ENCODE measurements around the gene CCDC174. TPM values are rescaled to one million over a fixed set of nuclear protein-coding genes. Genes with fewer than 3 reads are reported as not detected.

CCDC174 gene
- total RNA-seq, 1 experiment from 2014 or later, result 16.0 TPM

DNA sequence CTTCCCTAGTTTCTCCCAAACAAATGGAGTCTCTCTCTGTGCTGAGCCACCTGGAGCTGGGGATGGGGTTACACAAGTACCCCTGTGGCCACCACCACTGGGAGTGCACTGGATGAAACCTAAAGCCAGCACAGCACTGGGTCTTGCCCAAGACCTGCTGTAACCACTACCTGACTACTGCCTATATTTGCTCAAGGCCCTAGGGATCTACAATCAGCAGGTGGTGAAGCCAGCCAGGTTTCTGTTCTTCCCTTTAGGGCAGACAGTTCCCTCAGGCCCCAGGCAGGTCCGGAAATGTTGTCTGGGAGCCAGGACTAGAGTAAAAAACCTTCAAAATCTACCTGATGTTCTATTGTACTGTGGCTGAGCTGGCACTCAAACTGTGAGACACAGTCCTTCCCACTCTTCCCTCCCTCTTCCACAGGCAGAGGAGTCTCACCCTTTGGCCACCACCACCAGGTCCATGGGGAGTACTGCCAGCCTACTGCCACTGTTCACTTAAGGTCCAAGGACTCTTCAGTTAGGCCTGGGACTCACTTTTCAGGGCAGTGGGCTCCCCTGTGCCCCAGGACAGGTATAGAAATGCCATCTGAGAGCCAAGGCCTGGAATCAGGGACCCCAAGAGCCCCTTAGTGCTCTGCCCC lies 47.2 kb downstream of the CCDC174 start:
- DNase-seq (ENCODE audit: low spot score) (no peak), ATAC-seq (no peak)
- Mint-ChIP-seq H3K27ac (no peak overlapping the region), H3K36me3 (no peaks in the 10 kb centered on the region), H3K4me1 (no peaks in the 10 kb centered on the region), H3K27me3 (ENCODE audit: low read depth) (peaks cover 13% of the 10 kb centered on the region), H3K4me3 (no peak overlapping the region), H3K9me3 (peaks cover 8% of the 10 kb centered on the region; the same call in 1 of the 2 replicates)
- CTCF ChIA-PET, result no interaction called here
- TF ChIP-seq IRF2 (CRISPR knock-in tag; IDR thresholded peaks at IDR 0.05; ENCODE audit: borderline replicate concordance, low read depth) (no peak), ZNF423 (CRISPR knock-in tag; IDR thresholded peaks at IDR 0.05) (no peak), PRDM15 (CRISPR knock-in tag; IDR thresholded peaks at IDR 0.05) (no peak), RORB (CRISPR knock-in tag; IDR thresholded peaks at IDR 0.05) (no peak), CBFB (CRISPR knock-in tag; IDR thresholded peaks at IDR 0.05; ENCODE audit: low read depth) (no peak), ZNF317 (CRISPR knock-in tag; IDR thresholded peaks at IDR 0.05; ENCODE audit: borderline replicate concordance, low read depth) (no peak), ZBTB21 (CRISPR knock-in tag; IDR thresholded peaks at IDR 0.05; ENCODE audit: borderline replicate concordance) (no peak), SMAD3 (CRISPR knock-in tag; IDR thresholded peaks at IDR 0.05; ENCODE audit: borderline replicate concordance) (no peak), ETV6 (CRISPR knock-in tag; IDR thresholded peaks at IDR 0.05) (no peak), FOXP4 (CRISPR knock-in tag; IDR thresholded peaks at IDR 0.05) (no peak), ZNF671 (CRISPR knock-in tag; IDR thresholded peaks at IDR 0.05) (no peak), FOXP1 (CRISPR knock-in tag; IDR thresholded peaks at IDR 0.05; ENCODE audit: borderline replicate concordance) (no peak)
- TF ChIP-seq, protein P1, sequence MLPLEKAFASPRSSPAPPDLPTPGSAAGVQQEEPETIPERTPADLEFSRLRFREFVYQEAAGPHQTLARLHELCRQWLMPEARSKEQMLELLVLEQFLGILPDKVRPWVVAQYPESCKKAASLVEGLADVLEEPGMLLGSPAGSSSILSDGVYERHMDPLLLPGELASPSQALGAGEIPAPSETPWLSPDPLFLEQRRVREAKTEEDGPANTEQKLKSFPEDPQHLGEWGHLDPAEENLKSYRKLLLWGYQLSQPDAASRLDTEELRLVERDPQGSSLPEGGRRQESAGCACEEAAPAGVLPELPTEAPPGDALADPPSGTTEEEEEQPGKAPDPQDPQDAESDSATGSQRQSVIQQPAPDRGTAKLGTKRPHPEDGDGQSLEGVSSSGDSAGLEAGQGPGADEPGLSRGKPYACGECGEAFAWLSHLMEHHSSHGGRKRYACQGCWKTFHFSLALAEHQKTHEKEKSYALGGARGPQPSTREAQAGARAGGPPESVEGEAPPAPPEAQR (CRISPR knock-in tag; IDR thresholded peaks at IDR 0.05), result no peak
- TF ChIP-seq, protein P2, sequence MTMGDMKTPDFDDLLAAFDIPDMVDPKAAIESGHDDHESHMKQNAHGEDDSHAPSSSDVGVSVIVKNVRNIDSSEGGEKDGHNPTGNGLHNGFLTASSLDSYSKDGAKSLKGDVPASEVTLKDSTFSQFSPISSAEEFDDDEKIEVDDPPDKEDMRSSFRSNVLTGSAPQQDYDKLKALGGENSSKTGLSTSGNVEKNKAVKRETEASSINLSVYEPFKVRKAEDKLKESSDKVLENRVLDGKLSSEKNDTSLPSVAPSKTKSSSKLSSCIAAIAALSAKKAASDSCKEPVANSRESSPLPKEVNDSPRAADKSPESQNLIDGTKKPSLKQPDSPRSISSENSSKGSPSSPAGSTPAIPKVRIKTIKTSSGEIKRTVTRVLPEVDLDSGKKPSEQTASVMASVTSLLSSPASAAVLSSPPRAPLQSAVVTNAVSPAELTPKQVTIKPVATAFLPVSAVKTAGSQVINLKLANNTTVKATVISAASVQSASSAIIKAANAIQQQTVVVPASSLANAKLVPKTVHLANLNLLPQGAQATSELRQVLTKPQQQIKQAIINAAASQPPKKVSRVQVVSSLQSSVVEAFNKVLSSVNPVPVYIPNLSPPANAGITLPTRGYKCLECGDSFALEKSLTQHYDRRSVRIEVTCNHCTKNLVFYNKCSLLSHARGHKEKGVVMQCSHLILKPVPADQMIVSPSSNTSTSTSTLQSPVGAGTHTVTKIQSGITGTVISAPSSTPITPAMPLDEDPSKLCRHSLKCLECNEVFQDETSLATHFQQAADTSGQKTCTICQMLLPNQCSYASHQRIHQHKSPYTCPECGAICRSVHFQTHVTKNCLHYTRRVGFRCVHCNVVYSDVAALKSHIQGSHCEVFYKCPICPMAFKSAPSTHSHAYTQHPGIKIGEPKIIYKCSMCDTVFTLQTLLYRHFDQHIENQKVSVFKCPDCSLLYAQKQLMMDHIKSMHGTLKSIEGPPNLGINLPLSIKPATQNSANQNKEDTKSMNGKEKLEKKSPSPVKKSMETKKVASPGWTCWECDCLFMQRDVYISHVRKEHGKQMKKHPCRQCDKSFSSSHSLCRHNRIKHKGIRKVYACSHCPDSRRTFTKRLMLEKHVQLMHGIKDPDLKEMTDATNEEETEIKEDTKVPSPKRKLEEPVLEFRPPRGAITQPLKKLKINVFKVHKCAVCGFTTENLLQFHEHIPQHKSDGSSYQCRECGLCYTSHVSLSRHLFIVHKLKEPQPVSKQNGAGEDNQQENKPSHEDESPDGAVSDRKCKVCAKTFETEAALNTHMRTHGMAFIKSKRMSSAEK (CRISPR knock-in tag; IDR thresholded peaks at IDR 0.05; ENCODE audit: borderline replicate concordance), result no peak
- TF ChIP-seq, protein P3, sequence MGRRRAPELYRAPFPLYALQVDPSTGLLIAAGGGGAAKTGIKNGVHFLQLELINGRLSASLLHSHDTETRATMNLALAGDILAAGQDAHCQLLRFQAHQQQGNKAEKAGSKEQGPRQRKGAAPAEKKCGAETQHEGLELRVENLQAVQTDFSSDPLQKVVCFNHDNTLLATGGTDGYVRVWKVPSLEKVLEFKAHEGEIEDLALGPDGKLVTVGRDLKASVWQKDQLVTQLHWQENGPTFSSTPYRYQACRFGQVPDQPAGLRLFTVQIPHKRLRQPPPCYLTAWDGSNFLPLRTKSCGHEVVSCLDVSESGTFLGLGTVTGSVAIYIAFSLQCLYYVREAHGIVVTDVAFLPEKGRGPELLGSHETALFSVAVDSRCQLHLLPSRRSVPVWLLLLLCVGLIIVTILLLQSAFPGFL (CRISPR knock-in tag; IDR thresholded peaks at IDR 0.05; ENCODE audit: borderline replicate concordance), result no peak
- POLR2A ChIA-PET, result interaction anchor here (1.0 kb wide), 1 partner anchor 11 kb away, joined by 3 read pairs; no protein-coding TSS in a partner anchor
